Bronchial epithelial cell (primary cell): ENCODE results near the gene EXOC7. TPM values are rescaled to one million over a fixed set of nuclear protein-coding genes. Genes with fewer than 3 reads are reported as not detected.

Source experiments
- DNase-seq: peaks from one replicate; pipeline ENCODE4 v3.0.0-alpha.2; 2010; ENCODE audit warnings: low read depth
- FAIRE-seq: peaks from 2 replicates; lab custom pipeline; 2011; peaks lifted over from hg19 to GRCh38; lab: Jason Lieb, UNC
- H3K27me3 ChIP-seq: 2 replicates; pipeline ENCODE4 v1.5.1; 2011; ENCODE audit warnings: low read length; ENCODE audit not compliant: control insufficient read depth, insufficient read depth
- H3K36me3 ChIP-seq: 2 replicates; pipeline ENCODE4 v1.5.1; 2011; ENCODE audit warnings: low read length; ENCODE audit not compliant: control insufficient read depth, insufficient read depth
- H3K4me3 ChIP-seq: 2 replicates; pipeline ENCODE4 v1.5.1; 2011; ENCODE audit warnings: mild to moderate bottlenecking, low read depth, low read length, control low read depth
- total RNA-seq: library from RNA; depleted of rRNA; stranded (reverse); fragments of >200 nt; gene quantifications from 2 replicates; pipeline ENCODE4 v1.2.1, GENCODE V29; 2014
- TF ChIP-seq, protein P1 (sequence below): IDR thresholded peaks from 2 replicates; pipeline ENCODE4 v1.5.1; 2011; ENCODE audit warnings: mild to moderate bottlenecking, moderate library complexity, low read length, control low read depth, inconsistent platforms; ENCODE audit not compliant: insufficient read depth, severe bottlenecking

The EXOC7 gene
- total RNA-seq, 1 donor from 2014 or later: 41.9 TPM

DNA sequence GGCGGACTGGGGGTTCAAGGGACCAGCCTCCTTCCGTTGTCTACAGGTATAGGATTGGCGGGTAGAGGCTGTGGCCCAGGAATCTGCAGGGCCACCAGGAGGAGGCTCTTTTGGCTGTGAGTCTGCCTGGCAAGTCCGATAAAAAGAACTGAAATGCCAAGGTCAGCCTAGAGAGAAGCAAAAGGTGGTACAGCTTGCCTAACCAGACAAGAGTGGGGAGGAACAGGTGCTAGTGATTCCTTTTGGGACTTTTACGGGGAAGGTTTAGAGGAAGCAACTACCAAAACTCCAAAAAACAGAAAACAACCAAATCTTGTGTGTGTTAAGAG is 70.8 kb downstream of the EXOC7 start:
- TF ChIP-seq, protein P1, sequence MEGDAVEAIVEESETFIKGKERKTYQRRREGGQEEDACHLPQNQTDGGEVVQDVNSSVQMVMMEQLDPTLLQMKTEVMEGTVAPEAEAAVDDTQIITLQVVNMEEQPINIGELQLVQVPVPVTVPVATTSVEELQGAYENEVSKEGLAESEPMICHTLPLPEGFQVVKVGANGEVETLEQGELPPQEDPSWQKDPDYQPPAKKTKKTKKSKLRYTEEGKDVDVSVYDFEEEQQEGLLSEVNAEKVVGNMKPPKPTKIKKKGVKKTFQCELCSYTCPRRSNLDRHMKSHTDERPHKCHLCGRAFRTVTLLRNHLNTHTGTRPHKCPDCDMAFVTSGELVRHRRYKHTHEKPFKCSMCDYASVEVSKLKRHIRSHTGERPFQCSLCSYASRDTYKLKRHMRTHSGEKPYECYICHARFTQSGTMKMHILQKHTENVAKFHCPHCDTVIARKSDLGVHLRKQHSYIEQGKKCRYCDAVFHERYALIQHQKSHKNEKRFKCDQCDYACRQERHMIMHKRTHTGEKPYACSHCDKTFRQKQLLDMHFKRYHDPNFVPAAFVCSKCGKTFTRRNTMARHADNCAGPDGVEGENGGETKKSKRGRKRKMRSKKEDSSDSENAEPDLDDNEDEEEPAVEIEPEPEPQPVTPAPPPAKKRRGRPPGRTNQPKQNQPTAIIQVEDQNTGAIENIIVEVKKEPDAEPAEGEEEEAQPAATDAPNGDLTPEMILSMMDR: no peak
- DNase-seq (no peak), FAIRE-seq (no peak)
- Histone ChIP-seq H3K4me3 (no peak overlapping the region), H3K27me3 (no peaks in the 10 kb centered on the region), H3K36me3 (no peaks in the 10 kb centered on the region)

GRCh38 chr17:76032073-76032779 is 71.4 kb downstream of the EXOC7 start:
- TF ChIP-seq, protein P1: peak; percentile 11
- H3K27me3 ChIP-seq: no peaks in the 10 kb centered on the region

More at GRCh38 chr17:76032073-76032779, 71.4 kb downstream of the EXOC7 start:
- H3K36me3 ChIP-seq: no peaks in the 10 kb centered on the region
- no peak for FAIRE-seq
- no peak for DNase-seq
- H3K4me3 ChIP-seq: no peak overlapping the region

Other genes with a start within 250 kb of the EXOC7 start
- gene WBP2, start 248.5 kb downstream of the EXOC7 start, total RNA-seq: 17.9 and 20.2 TPM in 2 replicates
- gene TRIM47, start 225.2 kb downstream of the EXOC7 start, total RNA-seq: 10.5 and 14.6 TPM in 2 replicates
- 13.2 and 21.1 TPM in 2 replicates for gene TRIM65, start 206.8 kb downstream of the EXOC7 start, total RNA-seq
- gene MRPL38, start 198.9 kb downstream of the EXOC7 start, total RNA-seq: 27.4 and 31.7 TPM in 2 replicates
- 10.5 and 16.0 TPM in 2 replicates for gene FBF1, start 162.7 kb downstream of the EXOC7 start, total RNA-seq
- gene ACOX1, start 124.6 kb downstream of the EXOC7 start, total RNA-seq: 39.8 and 49.5 TPM in 2 replicates
- gene TEN1, start 124.5 kb downstream of the EXOC7 start, total RNA-seq: 19.6 and 24.5 TPM in 2 replicates
- 0.64 and 1.3 TPM in 2 replicates for gene CDK3, start 102.9 kb downstream of the EXOC7 start, total RNA-seq
- gene EVPL, start 76.5 kb downstream of the EXOC7 start, total RNA-seq: 27.1 and 93.3 TPM in 2 replicates
- 42.9 and 54.8 TPM in 2 replicates for gene SRP68, start 31.3 kb downstream of the EXOC7 start, total RNA-seq
- gene GALR2, start 29.0 kb downstream of the EXOC7 start, total RNA-seq: not detected in 2 replicates
- not detected in 2 replicates for gene ZACN, start 24.6 kb downstream of the EXOC7 start, total RNA-seq
- gene FOXJ1, start 37.5 kb upstream of the EXOC7 start, total RNA-seq: not detected in 2 replicates
- gene RNF157, start 136.7 kb upstream of the EXOC7 start, total RNA-seq: not detected in 2 replicates
- gene UBALD2, start 161.6 kb upstream of the EXOC7 start, total RNA-seq: 3.4 and 7.3 TPM in 2 replicates
- 2.1 and 3.8 TPM in 2 replicates for gene QRICH2, start 204.5 kb upstream of the EXOC7 start, total RNA-seq